Epithelial cell of esophagus (primary cell): ENCODE measurements around the gene ETV4.

Experiments used
- DNase-seq: peaks from one replicate; pipeline ENCODE4 v3.0.0; 2010; ENCODE audit warnings: low read depth
- H3K4me3 ChIP-seq: 2 replicates; pipeline ENCODE4 v1.5.1; 2011; ENCODE audit warnings: mild to moderate bottlenecking, low read length, control low read depth
- CTCF ChIP-seq: IDR thresholded peaks from 2 replicates; pipeline ENCODE4 v1.5.1; 2011; ENCODE audit warnings: low read depth, mild to moderate bottlenecking, low read length, control low read depth, inconsistent platforms; ENCODE audit not compliant: insufficient read depth; ENCODE audit errors: missing control alignments

ETV4 gene

GRCh38 chr17:43547189-43547550 is 1.0 kb upstream of the ETV4 start:
- H3K4me3 ChIP-seq: no peak overlapping the region
- no peak for DNase-seq
- TF ChIP-seq CTCF: no peak

DNA sequence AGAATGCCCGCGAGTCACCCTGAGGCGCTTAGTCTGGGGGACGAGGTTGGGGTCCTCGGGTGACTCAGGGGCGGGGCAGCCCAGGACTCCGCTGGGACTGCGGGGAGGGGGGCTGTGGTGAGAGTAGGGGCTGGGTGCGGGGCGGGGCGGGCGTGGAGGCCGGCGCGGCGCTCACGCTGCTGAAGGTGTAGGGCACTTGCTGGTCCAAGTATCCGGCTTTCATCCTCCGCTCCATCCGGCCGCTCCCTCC is 832 bp downstream of the ETV4 start:
- peak overlapping the region; percentile 45 for H3K4me3 ChIP-seq
- TF ChIP-seq CTCF: no peak
- peak; percentile 27 for DNase-seq

DNA sequence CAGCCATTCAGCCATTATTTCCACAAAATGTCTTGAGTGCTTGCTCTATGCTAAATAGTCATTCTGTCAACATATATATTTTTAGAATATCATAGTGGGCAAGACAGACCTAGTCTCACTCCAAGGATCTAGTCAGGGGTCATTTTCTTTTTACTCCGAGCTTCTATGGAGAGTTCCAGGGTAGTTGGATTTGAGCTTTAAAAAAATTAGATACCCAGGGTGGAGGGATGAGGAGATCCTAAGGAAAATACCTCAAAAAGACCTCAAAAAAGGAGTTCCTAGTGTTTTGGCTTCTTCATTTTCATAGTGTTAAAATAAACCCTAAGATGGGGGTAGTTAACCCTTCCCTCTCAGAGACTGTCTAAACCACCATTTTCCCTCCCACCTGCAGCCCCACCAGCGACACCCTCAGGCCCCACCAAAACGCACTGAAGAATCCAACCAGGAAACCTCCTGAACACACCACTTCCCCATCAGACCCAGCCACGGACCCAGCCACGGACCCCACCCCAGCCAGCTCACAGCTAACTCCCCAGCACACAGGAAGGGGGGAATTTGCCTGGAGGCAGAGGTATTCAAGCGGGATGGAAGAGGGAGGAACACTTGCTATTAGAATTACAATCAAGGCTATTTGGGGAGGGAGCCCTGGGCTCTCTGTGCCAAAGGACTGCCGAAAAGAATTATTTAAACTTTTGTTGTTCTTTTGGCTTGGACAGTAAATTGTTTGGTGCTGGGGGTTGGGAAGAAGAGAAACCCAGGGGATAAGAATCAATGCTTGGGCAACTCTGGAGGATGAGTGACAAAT is 2.2 kb downstream of the ETV4 start:
- no peak for TF ChIP-seq CTCF
- no peak overlapping the region for H3K4me3 ChIP-seq

DNA sequence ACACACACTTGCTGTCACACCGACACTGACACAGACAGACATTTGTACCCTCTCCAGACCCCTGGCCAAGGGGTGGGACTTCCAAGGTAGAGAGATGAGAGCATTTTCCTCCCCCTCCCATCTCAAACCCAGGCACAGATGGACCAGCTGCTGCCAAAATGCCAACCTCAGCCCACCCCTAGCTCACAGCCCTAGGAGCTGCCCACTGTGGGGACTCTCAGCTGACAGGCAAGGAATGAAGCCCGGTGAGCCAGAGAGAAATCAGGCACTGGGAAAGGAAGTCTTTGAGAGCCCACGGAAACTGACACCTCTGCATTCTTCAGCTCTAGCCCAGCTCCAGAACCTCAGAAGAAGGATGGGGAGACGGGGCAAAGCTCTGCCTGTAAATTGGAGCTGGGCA is 2.8 kb downstream of the ETV4 start:
- no peak for TF ChIP-seq CTCF
- DNase-seq: no peak
- H3K4me3 ChIP-seq: no peak overlapping the region

More for the DNA sequence above, 2.2 kb downstream of the ETV4 start:
- no peak for DNase-seq

- DNase-seq: no peak
- TF ChIP-seq CTCF: no peak
- no peak overlapping the region for H3K4me3 ChIP-seq
These were observed 3.3 kb downstream of the ETV4 start for GRCh38 chr17:43542859-43543258.

DNA sequence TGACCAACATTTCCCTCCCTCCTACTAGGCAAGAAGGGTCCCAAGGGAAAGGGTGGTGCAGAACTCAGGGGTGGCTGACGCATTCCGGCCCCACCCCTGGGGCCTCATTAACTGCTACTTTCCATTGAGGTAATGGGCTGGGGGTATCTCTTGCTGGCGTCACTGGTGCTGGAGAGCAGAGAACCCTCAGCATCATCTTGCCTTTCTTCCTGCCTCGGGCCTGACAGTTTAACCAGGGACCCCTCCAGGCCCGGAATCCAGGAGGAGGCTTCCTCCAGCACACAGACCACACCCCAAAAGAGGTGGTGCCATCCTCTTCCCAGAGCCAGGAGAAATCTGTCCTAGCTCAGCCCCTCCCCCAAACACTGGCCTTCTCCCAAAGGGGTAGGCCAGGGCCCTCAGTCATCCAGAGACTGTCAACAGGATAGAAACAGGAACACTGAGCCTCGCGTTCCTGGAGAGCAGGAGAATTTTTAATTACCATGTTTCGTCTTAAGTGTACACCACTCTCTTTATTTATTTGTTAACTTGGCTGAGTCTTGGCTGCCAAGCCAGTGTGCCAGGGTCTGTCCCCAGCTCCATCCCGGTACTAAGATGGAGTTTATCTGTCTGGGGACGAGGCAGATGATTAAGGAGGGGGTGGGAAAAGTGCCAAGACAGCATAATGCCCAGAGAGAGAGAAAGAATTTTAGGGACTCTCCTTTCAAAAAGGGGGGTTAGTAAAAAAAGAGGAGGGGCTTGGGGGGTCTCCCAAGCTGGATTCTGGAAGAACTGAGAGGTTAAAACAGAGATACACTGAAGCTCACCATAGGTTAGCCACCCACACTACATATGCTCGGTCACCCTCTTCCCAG is 5.1 kb downstream of the ETV4 start:
- TF ChIP-seq CTCF: no peak
- H3K4me3 ChIP-seq: no peak overlapping the region
- no peak for DNase-seq
